Left ventricle myocardium inferior (tissue), 1 donor: ENCODE measurements around the gene KDM4C. TPM values are rescaled to one million over a fixed set of nuclear protein-coding genes. Genes with fewer than 3 reads are reported as not detected.

Source experiments
- DNase-seq: peaks from one replicate; pipeline ENCODE4 v3.0.0-alpha.2; 2020
- H3K27ac ChIP-seq: fragments of 200-600 bp; replicated peaks from 2 replicates; pipeline ENCODE4 v1.8.0; 2021
- H3K27me3 ChIP-seq: fragments of 200-600 bp; 2 replicates; pipeline ENCODE4 v1.8.0; 2021; ENCODE audit warnings: low read depth
- H3K36me3 ChIP-seq: fragments of 200-600 bp; 2 replicates; pipeline ENCODE4 v1.8.0; 2021
- H3K4me1 ChIP-seq: fragments of 200-600 bp; 2 replicates; pipeline ENCODE4 v1.8.0; 2021
- H3K4me3 ChIP-seq: fragments of 200-600 bp; 2 replicates; pipeline ENCODE4 v1.8.0; 2021; ENCODE audit warnings: mild to moderate bottlenecking, moderate library complexity
- H3K9me3 ChIP-seq: fragments of 200-600 bp; replicated peaks from 2 replicates; pipeline ENCODE4 v1.8.0; 2021
- intact Hi-C: fragments of 100-400 bp; cut with micrococcal nuclease; formaldehyde crosslinking; loops from one replicate; pipeline ENCODE4 v1.11.0; 2022
- total RNA-seq: library from RNA; stranded (reverse); fragmentation: NEBNext Ultra II Directional; extraction: Animal tissue kit (Norgen Biotek cat#: 25700); gene quantifications from one replicate; pipeline ENCODE4 v1.2.1, GENCODE V29; 2021
- TF ChIP-seq, protein P1 (sequence below): fragments of 200-600 bp; IDR thresholded peaks from 2 replicates; pipeline ENCODE4 v1.8.0; 2021; ENCODE audit warnings: antibody characterized with exemption, mild to moderate bottlenecking, borderline replicate concordance
- donor health status: DM: no; HTN: yes; CAD: no; lungs with severe emphysema.

Gene KDM4C
- total RNA-seq, 1 donor from 2014 or later = 14.1 TPM

DNA sequence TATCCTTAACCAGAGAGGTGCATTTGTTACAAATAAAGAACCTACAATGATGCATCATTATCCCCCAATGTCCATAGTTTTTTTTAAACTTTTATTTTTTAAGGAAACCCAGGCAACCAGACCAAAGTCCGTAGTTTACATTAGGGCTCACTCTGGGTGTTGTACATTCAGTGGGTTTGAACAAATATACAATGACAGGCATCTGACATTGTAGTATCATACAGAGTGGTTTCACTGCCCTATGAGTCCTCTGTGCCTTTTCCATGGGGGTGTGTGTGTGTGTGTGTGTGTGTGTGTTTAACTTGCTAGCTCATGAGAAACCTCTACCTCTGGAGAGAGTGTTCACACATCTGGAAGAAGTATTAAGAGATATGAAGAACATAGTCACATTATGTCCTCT, 141.5 kb downstream of the KDM4C start:
- Histone ChIP-seq H3K27ac (no peak overlapping the region), H3K27me3 (no peaks in the 10 kb centered on the region), H3K4me1 (peaks cover 8% of the 10 kb centered on the region), H3K4me3 (no peak overlapping the region), H3K9me3 (no peaks in the 10 kb centered on the region), H3K36me3 (peaks cover 6% of the 10 kb centered on the region)
- intact Hi-C loops = no loop called here
- TF ChIP-seq, protein P1, sequence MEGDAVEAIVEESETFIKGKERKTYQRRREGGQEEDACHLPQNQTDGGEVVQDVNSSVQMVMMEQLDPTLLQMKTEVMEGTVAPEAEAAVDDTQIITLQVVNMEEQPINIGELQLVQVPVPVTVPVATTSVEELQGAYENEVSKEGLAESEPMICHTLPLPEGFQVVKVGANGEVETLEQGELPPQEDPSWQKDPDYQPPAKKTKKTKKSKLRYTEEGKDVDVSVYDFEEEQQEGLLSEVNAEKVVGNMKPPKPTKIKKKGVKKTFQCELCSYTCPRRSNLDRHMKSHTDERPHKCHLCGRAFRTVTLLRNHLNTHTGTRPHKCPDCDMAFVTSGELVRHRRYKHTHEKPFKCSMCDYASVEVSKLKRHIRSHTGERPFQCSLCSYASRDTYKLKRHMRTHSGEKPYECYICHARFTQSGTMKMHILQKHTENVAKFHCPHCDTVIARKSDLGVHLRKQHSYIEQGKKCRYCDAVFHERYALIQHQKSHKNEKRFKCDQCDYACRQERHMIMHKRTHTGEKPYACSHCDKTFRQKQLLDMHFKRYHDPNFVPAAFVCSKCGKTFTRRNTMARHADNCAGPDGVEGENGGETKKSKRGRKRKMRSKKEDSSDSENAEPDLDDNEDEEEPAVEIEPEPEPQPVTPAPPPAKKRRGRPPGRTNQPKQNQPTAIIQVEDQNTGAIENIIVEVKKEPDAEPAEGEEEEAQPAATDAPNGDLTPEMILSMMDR = no peak
- DNase-seq = no peak

DNA sequence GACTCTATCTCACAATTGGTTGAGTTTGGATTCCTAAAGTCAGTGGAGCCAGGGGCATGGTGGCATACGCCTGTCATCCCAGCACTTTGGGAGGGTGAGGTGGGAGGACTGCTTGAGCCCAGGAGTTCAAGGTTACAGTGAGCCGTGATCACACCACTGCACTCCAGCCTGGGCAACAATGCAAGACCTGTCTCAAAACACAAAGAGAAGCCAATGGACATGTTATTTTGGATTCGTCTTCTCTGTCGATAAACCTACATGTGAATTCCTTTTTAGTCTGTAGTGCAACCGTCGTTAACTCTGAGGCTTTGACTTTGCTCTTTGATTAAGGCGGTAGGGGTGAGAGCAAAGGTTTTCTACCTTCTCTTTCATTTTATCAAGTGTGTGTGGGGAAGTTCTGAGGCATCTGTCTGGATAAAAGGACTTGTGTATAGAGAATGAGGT, 142.7 kb downstream of the KDM4C start:
- Histone ChIP-seq H3K27ac (no peak overlapping the region), H3K36me3 (no peaks in the 10 kb centered on the region), H3K9me3 (no peaks in the 10 kb centered on the region), H3K27me3 (no peaks in the 10 kb centered on the region), H3K4me3 (no peak overlapping the region), H3K4me1 (peaks cover 8% of the 10 kb centered on the region)
- no peak for DNase-seq
- TF ChIP-seq, protein P1 = no peak
- intact Hi-C loops = no loop called here

DNA sequence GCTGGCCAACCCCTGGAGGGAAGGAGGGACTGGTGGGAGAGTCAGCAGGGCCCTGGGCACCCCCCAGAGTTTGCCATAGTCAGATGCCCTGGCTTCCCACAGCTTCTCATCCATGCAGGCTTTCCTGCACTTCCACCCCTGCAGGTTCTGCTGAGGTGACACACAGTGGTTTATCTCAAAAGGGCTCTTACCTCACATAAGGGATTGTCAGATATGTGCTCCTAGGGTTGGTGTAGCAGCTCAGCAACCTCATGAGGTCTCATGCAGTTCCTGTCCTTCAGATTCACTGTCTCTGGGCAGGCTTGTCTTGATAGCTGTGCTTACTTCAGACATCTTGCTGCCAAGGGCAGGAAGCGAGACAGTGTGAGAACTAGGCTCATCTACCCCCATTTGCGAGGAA, 143.4 kb downstream of the KDM4C start:
- H3K27me3 ChIP-seq = no peaks in the 10 kb centered on the region
- no peak overlapping the region for H3K27ac ChIP-seq
- TF ChIP-seq, protein P1 = no peak
- no peaks in the 10 kb centered on the region for H3K9me3 ChIP-seq
- H3K4me3 ChIP-seq = no peak overlapping the region
- no peak for DNase-seq
- peaks cover 8% of the 10 kb centered on the region for H3K4me1 ChIP-seq
- intact Hi-C loops = no loop called here
- H3K36me3 ChIP-seq = no peaks in the 10 kb centered on the region

DNA sequence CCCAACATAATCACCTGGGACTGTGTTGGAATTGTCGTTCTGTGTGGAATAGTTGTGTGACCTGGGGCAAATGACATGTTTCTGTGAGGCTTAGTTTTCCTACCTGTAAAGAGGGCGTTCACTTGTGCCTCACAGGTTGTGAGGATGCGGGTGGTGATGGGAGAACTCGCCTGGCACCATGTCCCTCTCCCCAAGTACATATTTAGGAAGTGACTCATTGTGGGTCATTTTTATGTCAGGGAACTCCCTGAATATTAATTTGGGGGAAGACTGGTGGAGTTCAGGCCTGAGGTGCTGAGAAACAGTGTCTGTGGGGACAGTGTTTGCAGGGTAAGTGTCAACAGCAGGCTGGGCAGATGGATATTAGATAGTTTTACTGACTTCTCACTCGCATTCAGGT, 144.7 kb downstream of the KDM4C start:
- H3K27ac ChIP-seq = no peak overlapping the region
- no peak for DNase-seq
- H3K9me3 ChIP-seq = no peaks in the 10 kb centered on the region
- no peak overlapping the region for H3K4me3 ChIP-seq
- H3K27me3 ChIP-seq = no peaks in the 10 kb centered on the region
- TF ChIP-seq, protein P1 = no peak
- peaks cover 5% of the 10 kb centered on the region for H3K4me1 ChIP-seq
- intact Hi-C loops = no loop called here
- no peaks in the 10 kb centered on the region for H3K36me3 ChIP-seq

DNA sequence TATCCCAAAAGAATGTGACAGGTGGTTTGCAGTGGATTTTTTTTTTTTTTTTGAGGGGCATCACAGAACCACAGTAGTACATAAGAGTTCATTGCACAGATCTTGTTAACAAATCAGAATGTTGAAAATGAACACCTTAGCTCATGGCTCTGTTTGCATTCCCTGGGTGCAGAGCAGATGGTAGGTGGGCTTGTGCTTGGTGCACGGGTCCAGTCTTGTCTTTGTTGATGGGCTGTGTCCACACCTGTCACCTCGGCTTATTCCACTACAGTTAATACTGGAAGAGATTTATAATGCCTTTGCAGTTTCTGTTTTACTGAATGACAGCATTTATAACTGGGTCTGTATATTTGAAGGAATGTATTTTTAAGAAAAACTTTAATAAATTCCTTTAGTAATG, 146.6 kb downstream of the KDM4C start:
- TF ChIP-seq, protein P1 = no peak
- H3K9me3 ChIP-seq = no peaks in the 10 kb centered on the region
- DNase-seq = no peak
- H3K27me3 ChIP-seq = no peaks in the 10 kb centered on the region
- H3K4me3 ChIP-seq = no peak overlapping the region
- no peak overlapping the region for H3K27ac ChIP-seq
- intact Hi-C loops = no loop called here
- H3K4me1 ChIP-seq = peaks cover 4% of the 10 kb centered on the region
- no peaks in the 10 kb centered on the region for H3K36me3 ChIP-seq

DNA sequence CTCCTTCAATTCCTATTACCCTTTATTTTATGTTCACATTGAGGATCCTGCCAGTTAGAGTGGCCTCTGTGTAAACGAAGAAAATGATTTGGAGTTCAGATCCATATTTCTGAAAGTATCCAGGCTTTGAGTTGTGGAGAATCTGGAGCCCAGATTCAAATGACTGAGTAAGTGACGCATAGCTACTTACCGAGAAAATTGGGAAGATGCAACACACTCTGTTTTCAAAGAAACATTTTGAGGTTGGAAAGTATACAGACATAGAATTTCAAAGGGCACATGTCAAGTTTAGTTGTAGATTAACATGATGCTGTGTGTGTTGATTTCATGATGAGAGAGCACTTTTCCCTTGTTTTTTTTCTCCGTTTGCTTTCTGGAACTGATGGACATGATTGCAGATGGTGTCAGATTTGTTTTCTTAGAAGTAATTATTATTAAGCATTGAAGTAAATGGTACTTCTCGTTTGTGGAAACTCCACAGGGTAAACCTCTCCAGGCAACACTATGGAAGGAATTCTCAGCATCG, 148.1 kb downstream of the KDM4C start:
- TF ChIP-seq, protein P1 = no peak
- Histone ChIP-seq H3K36me3 (no peaks in the 10 kb centered on the region), H3K27me3 (no peaks in the 10 kb centered on the region), H3K4me1 (peaks cover 4% of the 10 kb centered on the region), H3K27ac (no peak overlapping the region), H3K4me3 (no peak overlapping the region), H3K9me3 (no peaks in the 10 kb centered on the region)
- intact Hi-C loops = no loop called here
- no peak for DNase-seq
